Measurements from ENCODE around the gene SETD1A. TPM values are rescaled to one million over a fixed set of nuclear protein-coding genes. Genes with fewer than 3 reads are reported as not detected.

Gene SETD1A
- total and polyA plus RNA-seq, 9 of the 15 experiments (the other 6 are each of a cell fraction or from before 2014, with no cell fraction given), result 0.08 to 36.0 (median 4.2) TPM

DNA sequence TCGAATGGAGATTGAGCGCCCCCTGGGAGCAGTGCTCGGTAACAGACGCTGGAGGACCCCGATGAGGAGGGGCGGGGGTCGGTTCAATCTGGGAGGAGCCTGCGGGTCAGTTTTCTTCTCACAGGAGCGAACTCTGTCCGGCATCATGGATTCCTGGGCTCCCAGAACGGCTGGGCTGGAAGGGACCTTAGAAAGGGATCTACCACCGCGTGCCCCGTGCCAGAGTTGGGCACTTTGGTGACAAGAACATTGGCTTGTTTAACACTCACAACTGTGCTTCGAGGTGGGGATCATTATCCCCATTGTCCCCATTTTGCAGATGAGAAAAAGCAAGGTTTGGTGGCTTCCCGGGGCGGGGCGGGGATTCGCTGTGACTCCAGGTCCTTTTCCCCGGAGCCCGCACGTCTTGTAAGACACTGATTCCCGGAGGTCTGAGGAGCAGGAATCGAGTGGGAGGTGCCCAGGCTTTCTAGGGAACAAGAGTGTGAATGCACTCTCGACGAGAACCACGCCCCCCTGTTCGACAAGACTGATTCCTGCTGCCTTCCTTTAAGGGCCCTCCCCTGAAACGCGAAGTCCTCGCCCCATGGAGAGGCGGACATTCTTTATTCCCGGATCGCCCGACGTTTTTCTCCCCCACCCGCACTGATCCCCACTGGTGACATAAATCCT, 35.7 kb upstream of the SETD1A start (continued):
- TF ChIP-seq ZFP30 (CRISPR knock-in tag; IDR thresholded peaks at IDR 0.05; ENCODE audit: borderline replicate concordance), result no peak
- no peak for TF ChIP-seq EWSR1 (IDR thresholded peaks at IDR 0.05; ENCODE audit: borderline replicate concordance, low read depth, partially characterized antibody)
- peak; percentile 79; the same call in 1 of the 2 replicates for TF ChIP-seq AFF4 (CRISPR knock-in tag; IDR thresholded peaks at IDR 0.05)
- TF ChIP-seq HNRNPLL (IDR thresholded peaks at IDR 0.05; ENCODE audit: low read depth, low read length, poor library complexity, severe bottlenecking), result no peak
- no peak for TF ChIP-seq ZNF780A (CRISPR knock-in tag; IDR thresholded peaks at IDR 0.05)
- TF ChIP-seq FOXA3 (CRISPR knock-in tag; conservative IDR thresholded peaks at IDR 0.05 in 1 of 2, IDR thresholded peaks at IDR 0.05 in 1 of 2), result peak in 1 of 2 experiments; percentile 18; a peak in 2 of 4 replicates
- no peak for TF ChIP-seq CXXC5 (CRISPR knock-in tag; IDR thresholded peaks at IDR 0.05)
- no peak for TF ChIP-seq ZC3H8 (IDR thresholded peaks at IDR 0.05)
- no peak for TF ChIP-seq DLX4 (CRISPR knock-in tag; IDR thresholded peaks at IDR 0.05)
- no peak for TF ChIP-seq IRF9 (tag; IDR thresholded peaks at IDR 0.05)
- peak; percentile 96 for TF ChIP-seq RBM39 (optimal IDR thresholded peaks at IDR 0.05; ENCODE audit: low read depth, low read length)
- 0 out of 2 replicates have a peak, but pooled peaks have one; percentile 20 for TF ChIP-seq ZNF24 (IDR thresholded peaks at IDR 0.05)
- TF ChIP-seq TAF1 (IDR thresholded peaks at IDR 0.05; ENCODE audit: control insufficient read depth, extremely low read depth, insufficient read depth, low read length, severe bottlenecking), result no peak
- TF ChIP-seq NBN (IDR thresholded peaks at IDR 0.05; ENCODE audit: low read depth), result peak; percentile 16; the same call in 1 of the 2 replicates
- TF ChIP-seq KDM5B (IDR thresholded peaks at IDR 0.05; ENCODE audit: insufficient replicate concordance, low read depth, low read length), result no peak
- TF ChIP-seq, protein P1, sequence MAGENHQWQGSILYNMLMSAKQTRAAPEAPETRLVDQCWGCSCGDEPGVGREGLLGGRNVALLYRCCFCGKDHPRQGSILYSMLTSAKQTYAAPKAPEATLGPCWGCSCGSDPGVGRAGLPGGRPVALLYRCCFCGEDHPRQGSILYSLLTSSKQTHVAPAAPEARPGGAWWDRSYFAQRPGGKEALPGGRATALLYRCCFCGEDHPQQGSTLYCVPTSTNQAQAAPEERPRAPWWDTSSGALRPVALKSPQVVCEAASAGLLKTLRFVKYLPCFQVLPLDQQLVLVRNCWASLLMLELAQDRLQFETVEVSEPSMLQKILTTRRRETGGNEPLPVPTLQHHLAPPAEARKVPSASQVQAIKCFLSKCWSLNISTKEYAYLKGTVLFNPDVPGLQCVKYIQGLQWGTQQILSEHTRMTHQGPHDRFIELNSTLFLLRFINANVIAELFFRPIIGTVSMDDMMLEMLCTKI (IDR thresholded peaks at IDR 0.05; ENCODE audit: partially characterized antibody), result no peak
- TF ChIP-seq KLF6 (CRISPR knock-in tag; IDR thresholded peaks at IDR 0.05; ENCODE audit: borderline replicate concordance), result no peak
- TF ChIP-seq MAFF (IDR thresholded peaks at IDR 0.05; ENCODE audit: low read length), result no peak
- TF ChIP-seq NR2C1 (IDR thresholded peaks at IDR 0.05), result no peak
- no peak for TF ChIP-seq NR2C1 (tag; IDR thresholded peaks at IDR 0.05)
- TF ChIP-seq ZNF561 (CRISPR knock-in tag; conservative IDR thresholded peaks at IDR 0.05), result no peak
- no peak for TF ChIP-seq SNRNP70 (optimal IDR thresholded peaks at IDR 0.05; ENCODE audit: low read depth, low read length)
- TF ChIP-seq KHSRP (IDR thresholded peaks at IDR 0.05), result no peak
